Adipocyte (in vitro differentiated cells): Measurements from ENCODE around the gene RPS15A.

Experiments used
- DNase-seq: peaks from one replicate; pipeline ENCODE4 v3.0.0-alpha.2; 2015; ENCODE audit warnings: low read depth
- H3K27me3 ChIP-seq: replicated peaks from 2 replicates; pipeline ENCODE4 v1.7.0; 2013; ENCODE audit warnings: mild to moderate bottlenecking, low read length, moderate library complexity; ENCODE audit not compliant: control insufficient read depth, insufficient read depth
- H3K36me3 ChIP-seq: 2 replicates; pipeline ENCODE4 v1.7.0; 2013; ENCODE audit warnings: low read length, mild to moderate bottlenecking, moderate library complexity; ENCODE audit not compliant: control insufficient read depth, insufficient read depth, severe bottlenecking
- H3K4me1 ChIP-seq: 2 replicates; pipeline ENCODE4 v1.7.0; 2013; ENCODE audit warnings: mild to moderate bottlenecking, low read length, moderate library complexity; ENCODE audit not compliant: control insufficient read depth, insufficient read depth
- H3K4me3 ChIP-seq: 2 replicates; pipeline ENCODE4 v1.7.0; 2013; ENCODE audit warnings: mild to moderate bottlenecking, low read length, moderate library complexity
- H3K9ac ChIP-seq: 2 replicates; pipeline ENCODE4 v1.7.0; 2013; ENCODE audit warnings: mild to moderate bottlenecking, low read length, moderate library complexity
- H3K9me3 ChIP-seq: 2 replicates; pipeline ENCODE4 v1.7.0; 2013; ENCODE audit warnings: mild to moderate bottlenecking, low read length, moderate library complexity; ENCODE audit not compliant: control insufficient read depth

RPS15A gene

GRCh38 chr16:18809165-18809564, 19.0 kb upstream of the RPS15A start:
- Histone ChIP-seq H3K27me3 (no peaks in the 10 kb centered on the region), H3K36me3 (peaks cover 59% of the 10 kb centered on the region), H3K4me1 (peaks cover 13% of the 10 kb centered on the region), H3K9ac (no peak overlapping the region), H3K4me3 (no peak overlapping the region), H3K9me3 (no peaks in the 10 kb centered on the region)
- DNase-seq = no peak

- Histone ChIP-seq H3K9me3 (no peaks in the 10 kb centered on the region), H3K27me3 (no peaks in the 10 kb centered on the region), H3K4me1 (peaks cover 36% of the 10 kb centered on the region), H3K9ac (peak overlapping the region; percentile 11), H3K4me3 (no peak overlapping the region), H3K36me3 (peaks cover 33% of the 10 kb centered on the region)
- no peak for DNase-seq
Observed at GRCh38 chr16:18805257-18805773, 15.2 kb upstream of the RPS15A start.

- peak; percentile 13 for DNase-seq
- H3K4me1 ChIP-seq = peaks cover 42% of the 10 kb centered on the region
- peaks cover 25% of the 10 kb centered on the region for H3K36me3 ChIP-seq
- H3K9me3 ChIP-seq = no peaks in the 10 kb centered on the region
- peak overlapping the region; percentile 48 for H3K4me3 ChIP-seq
- peak overlapping the region; percentile 71 for H3K9ac ChIP-seq
- H3K27me3 ChIP-seq = no peaks in the 10 kb centered on the region
Observed at GRCh38 chr16:18804540-18804939, 14.4 kb upstream of the RPS15A start.

- Histone ChIP-seq H3K27me3 (no peaks in the 10 kb centered on the region), H3K9me3 (no peaks in the 10 kb centered on the region), H3K36me3 (peaks cover 18% of the 10 kb centered on the region), H3K4me1 (peaks cover 49% of the 10 kb centered on the region), H3K4me3 (peak overlapping the region; percentile 48), H3K9ac (peak overlapping the region; percentile 71)
- peak; percentile 31 for DNase-seq
Observed at GRCh38 chr16:18803569-18804462, 13.7 kb upstream of the RPS15A start.

GRCh38 chr16:18802767-18803343, 12.7 kb upstream of the RPS15A start:
- Histone ChIP-seq H3K36me3 (peaks cover 17% of the 10 kb centered on the region), H3K4me3 (peak overlapping the region; percentile 84), H3K27me3 (no peaks in the 10 kb centered on the region), H3K9me3 (no peaks in the 10 kb centered on the region), H3K9ac (no peak overlapping the region), H3K4me1 (peaks cover 55% of the 10 kb centered on the region)
- DNase-seq = no peak

GRCh38 chr16:18801145-18801972, 11.2 kb upstream of the RPS15A start, which contains the start of gene ARL6IP1:
ARL6IP1 (minus strand) TSS chr16:18801549; CDS start chr16:18801466, 83 bp downstream.
- Histone ChIP-seq H3K9ac (peak within 1 kb of the TSS; percentile 94), H3K4me3 (peak within 1 kb of the TSS; percentile 93), H3K36me3 (peaks cover 21% of the 10 kb centered on the region), H3K4me1 (peaks cover 58% of the 10 kb centered on the region), H3K9me3 (no peaks in the 10 kb centered on the region), H3K27me3 (no peaks in the 10 kb centered on the region)
- DNase-seq = peak; percentile 100

GRCh38 chr16:18800775-18801144, 10.6 kb upstream of the RPS15A start:
- peak overlapping the region; percentile 94 for H3K9ac ChIP-seq
- peaks cover 58% of the 10 kb centered on the region for H3K4me1 ChIP-seq
- peak; percentile 64 for DNase-seq
- H3K9me3 ChIP-seq = no peaks in the 10 kb centered on the region
- H3K4me3 ChIP-seq = peak overlapping the region; percentile 93
- H3K27me3 ChIP-seq = no peaks in the 10 kb centered on the region
- peaks cover 27% of the 10 kb centered on the region for H3K36me3 ChIP-seq

GRCh38 chr16:18800293-18800692, 10.2 kb upstream of the RPS15A start:
- peaks cover 56% of the 10 kb centered on the region for H3K4me1 ChIP-seq
- H3K9me3 ChIP-seq = no peaks in the 10 kb centered on the region
- H3K36me3 ChIP-seq = peaks cover 32% of the 10 kb centered on the region
- H3K4me3 ChIP-seq = peak overlapping the region; percentile 93
- DNase-seq = peak; percentile 31
- no peaks in the 10 kb centered on the region for H3K27me3 ChIP-seq
- peak overlapping the region; percentile 94 for H3K9ac ChIP-seq

- DNase-seq = no peak
- Histone ChIP-seq H3K9me3 (no peaks in the 10 kb centered on the region), H3K36me3 (peaks cover 40% of the 10 kb centered on the region), H3K4me1 (peaks cover 49% of the 10 kb centered on the region), H3K27me3 (no peaks in the 10 kb centered on the region), H3K4me3 (peak overlapping the region; percentile 93), H3K9ac (peak overlapping the region; percentile 94)
Observed at GRCh38 chr16:18799500-18799899, 9.4 kb upstream of the RPS15A start.

GRCh38 chr16:18797746-18798145, 7.6 kb upstream of the RPS15A start:
- no peak for DNase-seq
- Histone ChIP-seq H3K4me3 (no peak overlapping the region), H3K9me3 (no peaks in the 10 kb centered on the region), H3K36me3 (peaks cover 57% of the 10 kb centered on the region), H3K9ac (no peak overlapping the region), H3K4me1 (peaks cover 35% of the 10 kb centered on the region), H3K27me3 (no peaks in the 10 kb centered on the region)

GRCh38 chr16:18796377-18796776, 6.2 kb upstream of the RPS15A start:
- H3K9ac ChIP-seq = peak overlapping the region; percentile 16
- peaks cover 39% of the 10 kb centered on the region for H3K4me1 ChIP-seq
- DNase-seq = no peak
- no peaks in the 10 kb centered on the region for H3K27me3 ChIP-seq
- no peaks in the 10 kb centered on the region for H3K9me3 ChIP-seq
- H3K36me3 ChIP-seq = peaks cover 70% of the 10 kb centered on the region
- no peak overlapping the region for H3K4me3 ChIP-seq
